HepG2 (cell line): ENCODE measurements around the gene CNN3. TPM values are rescaled to one million over a fixed set of nuclear protein-coding genes. Genes with fewer than 3 reads are reported as not detected.
A peak's percentile ranks its signal among the peaks of the same experiment; 100 is the strongest.

Experiments used
- ATAC-seq: fragments of 200-7000 bp; cut with Tn5 transposase; 3 replicates; pipeline ENCODE4 v1.9.1; 2020; ENCODE audit warnings: mild to moderate bottlenecking, moderate library complexity
- BruUV-seq: library from RNA; stranded (reverse); fragments of 400-500 nt; replicated peaks from 2 replicates; lab custom pipeline; 2021; lab: Mats Ljungman, UMichigan
- CTCF ChIA-PET: fragments of 300-600 bp; formaldehyde crosslinking; extraction: SDS; loops from one replicate; lab custom pipeline; 2021; ENCODE audit warnings: low total read pairs, inconsistent platforms, low intra/inter-chr PET ratio; lab: Yijun Ruan, JAX
- POLR2A ChIA-PET: fragments of 350-600 bp; sonication (Branson Sonifier 250); formaldehyde crosslinking; loops from one replicate; lab custom pipeline; 2020; ENCODE audit warnings: antibody characterized with exemption, inconsistent platforms; lab: Yijun Ruan, JAX
- DNase-seq: peaks from one replicate; pipeline ENCODE4 v3.0.0-alpha.2; 2015; ENCODE audit warnings: low spot score
- FAIRE-seq: peaks from 3 replicates; lab custom pipeline; 2011; peaks lifted over from hg19 to GRCh38; lab: Jason Lieb, UNC
- H2AFZ ChIP-seq: one replicate; pipeline ENCODE4 v1.6.1; 2011; ENCODE audit warnings: low read length, inconsistent platforms
- H3K27ac ChIP-seq: fragments of 300-600 bp; 3 replicates; pipeline ENCODE4 v1.8.0; 2011; ENCODE audit warnings: mixed run types, mild to moderate bottlenecking, mixed read lengths, low read length, inconsistent platforms; ENCODE audit not compliant: insufficient read depth; ENCODE audit errors: extremely low read length
- H3K27me3 ChIP-seq, 2 experiments: fragments of 200-600 bp in 1 of 2; 2 replicates in 1 of 2; 3 replicates in 1 of 2; pipeline versions ENCODE4 v1.6.0 to v1.8.0; 2011; ENCODE audit warnings: low read length in 2 of 2, mild to moderate bottlenecking in 2 of 2, moderate library complexity in 2 of 2, inconsistent platforms in 1 of 2; ENCODE audit not compliant: insufficient read depth in 2 of 2, control insufficient read depth in 1 of 2
- H3K36me3 ChIP-seq, 2 experiments: fragments of 200-600 bp in 1 of 2; replicated peaks in 1 of 2; 2 replicates in 1 of 2; 3 replicates in 1 of 2; pipeline versions ENCODE4 v1.5.1 to v1.8.0; 2011; ENCODE audit warnings: low read length in 2 of 2, inconsistent platforms in 1 of 2; ENCODE audit not compliant: insufficient read depth in 2 of 2, control insufficient read depth in 1 of 2
- H3K4me1 ChIP-seq: 2 replicates; pipeline ENCODE4 v1.5.1; 2012; ENCODE audit warnings: low read length, inconsistent platforms; ENCODE audit not compliant: insufficient read depth
- H3K4me2 ChIP-seq: 2 replicates; pipeline ENCODE4 v1.6.0; 2011; ENCODE audit warnings: low read depth, low read length, inconsistent platforms
- H3K4me3 ChIP-seq, 3 experiments: fragments of 200-600 bp in 1 of 3; sonication (generic), shearing (Covaris generic) in 1 of 3; replicated peaks in 1 of 3; 2 replicates each; pipeline ENCODE4 v1.5.1; 2011 to 2016; ENCODE audit warnings: low read length in 3 of 3, inconsistent platforms in 2 of 3, low read depth in 2 of 3, mild to moderate bottlenecking in 2 of 3, control low read depth in 1 of 3, mixed read lengths in 1 of 3; ENCODE audit not compliant: insufficient read depth in 1 of 3
- H3K79me2 ChIP-seq: one replicate; pipeline ENCODE4 v1.6.1; 2011; ENCODE audit warnings: low read length, inconsistent platforms; ENCODE audit not compliant: insufficient read depth
- H3K9ac ChIP-seq: 2 replicates; pipeline ENCODE4 v1.6.0; 2011; ENCODE audit warnings: mild to moderate bottlenecking, low read depth, low read length, inconsistent platforms; ENCODE audit not compliant: insufficient read depth
- H3K9me3 ChIP-seq: 2 replicates; pipeline ENCODE4 v1.5.1; 2012; ENCODE audit warnings: mild to moderate bottlenecking, low read length
- H4K20me1 ChIP-seq: 2 replicates; pipeline ENCODE4 v1.6.0; 2011; ENCODE audit warnings: inconsistent platforms, mild to moderate bottlenecking, low read length, moderate library complexity; ENCODE audit not compliant: insufficient read depth
- RBM22 ChIP-seq: fragments of 200-400 bp; formaldehyde crosslinking; optimal IDR thresholded peaks from 2 replicates; pipeline ENCODE3; 2017; ENCODE audit warnings: mild to moderate bottlenecking, low read length, moderate library complexity
- RERE ChIP-seq: IDR thresholded peaks from 2 replicates; pipeline ENCODE4 v1.6.1; 2016; ENCODE audit warnings: low read depth, missing genetic modification reagents, missing compliant biosample characterization
- WGBS: methylation state at CpG from one replicate; pipeline ENCODE4 v1.1.6; 2017; ENCODE audit warnings: low lambda C conversion rate; 5-methylcytosine and 5-hydroxymethylcytosine counted together
- in situ Hi-C: cut with HindIII; loops from 2 replicates; pipeline ENCODE4 v1.10.0; 2017; ENCODE audit warnings: low pct_unique_long_range_greater_than_20kb; ENCODE audit not compliant: extremely low pct_ligation_motif_present
- intact Hi-C: fragments of 100-400 bp; cut with micrococcal nuclease; formaldehyde crosslinking; loops from one replicate; pipeline ENCODE4 v1.10.0; 2022; ENCODE audit not compliant: unreplicated experiment
- polyA plus RNA-seq, 8 experiments: library from polyadenylated mRNA; depleted of rRNA in 3 of 8; stranded (reverse) in 7 of 8; unstranded in 1 of 8; fragments of >200 nt; fragmentation: Illumina TruSeq in 4 of 8; extraction: Trizol in 4 of 8; gene quantifications; 2 replicates each; pipeline versions ENCODE4 v1.2.1 to v1.2.3, GENCODE V29; 2011 to 2016; ENCODE audit warnings: low read depth in 4 of 8, missing spikeins in 1 of 8, mixed read lengths in 1 of 8; ENCODE audit not compliant: insufficient read depth in 1 of 8
- total RNA-seq, 5 experiments: library from RNA; depleted of rRNA; stranded (reverse); fragments of >200 nt; fragmentation: Illumina TruSeq; extraction: Trizol; gene quantifications; 2 replicates each; pipeline ENCODE4 v1.2.3, GENCODE V29; 2016; ENCODE audit warnings: low read depth in 1 of 5

Gene CNN3
- total and polyA plus RNA-seq, 2 of the 13 experiments (the other 11 are each of a cell fraction or from before 2014, with no cell fraction given) = 113 to 223 TPM

GRCh38 chr1:94905207-94905606, 21.7 kb downstream of the CNN3 start:
- peaks cover 12% of the 10 kb centered on the region; the same call in 1 of the 2 replicates for H4K20me1 ChIP-seq
- TF ChIP-seq RERE (CRISPR knock-in tag) (no peak), RBM22 (peak; percentile 62)
- POLR2A ChIA-PET = no interaction called here
- peaks cover 8 to 41% of the 10 kb centered on the region in 2 experiments for H3K36me3 ChIP-seq
- no peak overlapping the region for H2AFZ ChIP-seq
- H3K4me3 ChIP-seq = no peak overlapping the region
- CTCF ChIA-PET = no interaction called here
- no peaks in the 10 kb centered on the region for H3K9me3 ChIP-seq
- no peaks in the 10 kb centered on the region for H3K27me3 ChIP-seq
- peaks cover 7% of the 10 kb centered on the region for H3K4me1 ChIP-seq
- in situ Hi-C loops (no loop called here), intact Hi-C loops (no loop called here)
- ATAC-seq (no peak), FAIRE-seq (no peak), DNase-seq (no peak)
- 98% methylated on average over 4 of the region's 4 CpGs for WGBS
- H3K79me2 ChIP-seq = peaks cover 76% of the 10 kb centered on the region
- BruUV-seq = no TSS peak
- no peak overlapping the region for H3K4me2 ChIP-seq
- H3K27ac ChIP-seq = no peak overlapping the region
- no peak overlapping the region for H3K9ac ChIP-seq
